H1 (cell line): Measurements from ENCODE around the gene PAQR5. TPM values are rescaled to one million over a fixed set of nuclear protein-coding genes. Genes with fewer than 3 reads are reported as not detected.

Experiments
- CBX8 ChIP-seq: fragments of 300-800, 300-1000 bp; sonication (generic); IDR thresholded peaks from 2 replicates; pipeline ENCODE4 v1.7.1; 2016; ENCODE audit warnings: low read depth, low read length, borderline replicate concordance
- CEBPB ChIP-seq: IDR thresholded peaks from 2 replicates; pipeline ENCODE4 v1.6.1; 2012; ENCODE audit warnings: low read depth, low read length
- CREB1 ChIP-seq: IDR thresholded peaks from 2 replicates; pipeline ENCODE4 v1.6.1; 2012; ENCODE audit warnings: inconsistent platforms
- CTBP2 ChIP-seq: IDR thresholded peaks from 2 replicates; pipeline ENCODE4 v1.7.0; 2011; ENCODE audit warnings: borderline replicate concordance, mild to moderate bottlenecking, moderate library complexity, mixed read lengths, low read length; ENCODE audit not compliant: insufficient read depth, insufficient read length
- CTCF ChIP-seq, 3 experiments: IDR thresholded peaks; 1 replicate in 2 of 3; 2 replicates in 1 of 3; pipeline versions ENCODE4 v1.5.1 to v1.6.1; 2011; ENCODE audit warnings: low read length in 3 of 3, mild to moderate bottlenecking in 3 of 3, inconsistent platforms in 2 of 3, low read depth in 1 of 3, moderate library complexity in 1 of 3; ENCODE audit not compliant: insufficient read depth in 1 of 3; ENCODE audit errors: control extremely low read depth in 1 of 3
- KDM1A ChIP-seq: fragments of 200-600, 300-600 bp; sonication (generic); IDR thresholded peaks from 2 replicates; pipeline ENCODE4 v1.7.1; 2016; ENCODE audit warnings: mild to moderate bottlenecking, low read length, borderline replicate concordance
- NANOG ChIP-seq: IDR thresholded peaks from 2 replicates; pipeline ENCODE4 v1.6.1; 2011; ENCODE audit warnings: low read length, low read depth, mild to moderate bottlenecking, inconsistent platforms; ENCODE audit not compliant: insufficient read depth, poor library complexity, severe bottlenecking
- POLR2A ChIP-seq, 2 experiments: IDR thresholded peaks; 1 replicate in 1 of 2; 2 replicates in 1 of 2; pipeline ENCODE4 v1.6.1; 2011; ENCODE audit warnings: low read depth in 2 of 2, low read length in 2 of 2, mild to moderate bottlenecking in 2 of 2; ENCODE audit errors: control extremely low read depth in 1 of 2
- RBBP5 ChIP-seq: IDR thresholded peaks from 2 replicates; pipeline ENCODE4 v1.7.1; 2012; ENCODE audit warnings: low read depth, mild to moderate bottlenecking, inconsistent platforms, low read length, moderate library complexity, borderline replicate concordance
- SP1 ChIP-seq: IDR thresholded peaks from 2 replicates; pipeline ENCODE4 v1.6.1; 2011; ENCODE audit warnings: low read depth, low read length
- YY1 ChIP-seq: IDR thresholded peaks from 2 replicates; pipeline ENCODE4 v1.6.1; 2011; ENCODE audit warnings: low read depth, mild to moderate bottlenecking, low read length
- polyA plus RNA-seq, 7 experiments: library from polyadenylated mRNA; depleted of rRNA in 3 of 7; stranded (reverse) in 5 of 7; unstranded in 2 of 7; fragments of >200 nt in 5 of 7; fragments of 200-250 nt in 2 of 7; gene quantifications; 1 replicate in 5 of 7; 2 replicates in 1 of 7; 4 replicates in 1 of 7; pipeline versions ENCODE4 v1.2.1 to v1.2.3, GENCODE V29; 2011 to 2013; ENCODE audit warnings: missing spikeins in 2 of 7, mixed read lengths in 2 of 7
- total RNA-seq: library from RNA; stranded (reverse); fragmentation: NEBNext Ultra II Directional; extraction: Animal tissue kit (Norgen Biotek cat#: 25700); gene quantifications from 2 replicates; pipeline ENCODE4 v1.2.1, GENCODE V29; 2021

The PAQR5 gene
- total and polyA plus RNA-seq, 2 of the 8 experiments (the other 6 are each of a cell fraction or from before 2014, with no cell fraction given): 8.7 to 18.1 TPM

GRCh38 chr15:69324565-69324964, 25.9 kb downstream of the PAQR5 start (continued):
- TF ChIP-seq CTCF (IDR thresholded peaks at IDR 0.05; ENCODE audit: control extremely low read depth in 1 of 3, insufficient read depth in 1 of 3, low read depth in 1 of 3, low read length in 3 of 3) (no peak), CTBP2 (no peak), CBX8 (no peak), SP1 (no peak), YY1 (no peak), KDM1A (no peak), CEBPB (no peak), NANOG (no peak), RBBP5 (no peak), CREB1 (no peak), POLR2A (IDR thresholded peaks at IDR 0.05; ENCODE audit: control extremely low read depth in 1 of 2, low read depth in 2 of 2, low read length in 2 of 2) (no peak)
